Right lobe of liver (tissue), 6 donors: ENCODE results near the gene RDH8. TPM values are rescaled to one million over a fixed set of nuclear protein-coding genes. Genes with fewer than 3 reads are reported as not detected.

Experiments
- ATAC-seq, 4 donors: fragments of 200-7000 bp; cut with Tn5 transposase; one replicate each; pipeline ENCODE4 v1.9.1; 2020; ENCODE audit warnings: mild to moderate bottlenecking in 4 of 4, moderate library complexity in 4 of 4
- DNase-seq, 3 donors: peaks; one replicate each; pipeline ENCODE4 v3.0.0-alpha.2; 2020
- H3K27ac ChIP-seq, 3 donors: fragments of 200-600 bp; one replicate each; pipeline ENCODE4 v1.8.0; 2022
- H3K27me3 ChIP-seq, 2 donors: fragments of 200-600 bp; one replicate each; pipeline ENCODE4 v1.8.0; 2022
- H3K36me3 ChIP-seq, 4 donors: fragments of 200-600 bp; sonication (generic) in 1 of 4; one replicate each; pipeline versions ENCODE4 v1.5.1 to v1.8.0; 2017 to 2022; ENCODE audit warnings: control low read depth in 1 of 4
- H3K4me1 ChIP-seq, 4 donors: fragments of 200-600 bp; sonication (generic) in 1 of 4; one replicate each; pipeline versions ENCODE4 v1.5.1 to v1.8.0; 2017 to 2022; ENCODE audit warnings: control low read depth in 1 of 4
- H3K4me3 ChIP-seq, 3 donors: fragments of 200-600 bp; one replicate each; pipeline ENCODE4 v1.8.0; 2022
- H3K9me3 ChIP-seq, 4 donors: fragments of 200-600 bp; sonication (generic) in 1 of 4; one replicate each; pipeline versions ENCODE4 v1.5.1 to v1.8.0; 2017 to 2022; ENCODE audit warnings: control low read depth in 1 of 4
- CTCF ChIP-seq, 4 donors: fragments of 200-600 bp in 3 of 4; fragments of 450-650 bp in 1 of 4; IDR thresholded peaks; one replicate each; pipeline versions ENCODE4 v1.5.1 to v1.8.0; 2016 to 2022; ENCODE audit warnings: antibody characterized with exemption in 4 of 4, mild to moderate bottlenecking in 2 of 4
- POLR2A ChIP-seq: fragments of 450-650 bp; IDR thresholded peaks from one replicate; pipeline ENCODE4 v1.6.1; 2017; ENCODE audit warnings: antibody characterized with exemption, mild to moderate bottlenecking
- WGBS: methylation state at CpG from one replicate; pipeline ENCODE4 v1.1.6; 2018; ENCODE audit warnings: low coverage, low lambda C conversion rate; ENCODE audit not compliant: insufficient coverage; ENCODE audit errors: missing lambda C conversion rate; 5-methylcytosine and 5-hydroxymethylcytosine counted together
- intact Hi-C, 2 donors: fragments of 100-400 bp; cut with DNase I; formaldehyde crosslinking; loops; one replicate each; pipeline versions ENCODE4 v1.11.2 to v1.14.1; 2022
- total RNA-seq, 6 experiments: library from RNA; depleted of rRNA in 2 of 6; stranded (reverse); fragments of >200 nt in 2 of 6; fragmentation: NEBNext Ultra II Directional in 3 of 6; extraction: Animal tissue kit (Norgen Biotek cat#: 25700) in 3 of 6; gene quantifications; one replicate each; pipeline versions ENCODE4 v1.1.0 to v1.2.4, GENCODE V29; 2016 to 2023
- donor health status: DM: no; HTN: yes; CAD: no.
- donor health status: DM: no; HTN: no; CAD: no.
- donor health status: DM: no; HTN: no; CAD: no.
- donor health status: DM: no; HTN: yes; CAD: no.
- donor health status: DM: no; HTN: yes; CAD: no.

The RDH8 gene
- total RNA-seq, 6 experiments from 2014 or later: not detected

DNA sequence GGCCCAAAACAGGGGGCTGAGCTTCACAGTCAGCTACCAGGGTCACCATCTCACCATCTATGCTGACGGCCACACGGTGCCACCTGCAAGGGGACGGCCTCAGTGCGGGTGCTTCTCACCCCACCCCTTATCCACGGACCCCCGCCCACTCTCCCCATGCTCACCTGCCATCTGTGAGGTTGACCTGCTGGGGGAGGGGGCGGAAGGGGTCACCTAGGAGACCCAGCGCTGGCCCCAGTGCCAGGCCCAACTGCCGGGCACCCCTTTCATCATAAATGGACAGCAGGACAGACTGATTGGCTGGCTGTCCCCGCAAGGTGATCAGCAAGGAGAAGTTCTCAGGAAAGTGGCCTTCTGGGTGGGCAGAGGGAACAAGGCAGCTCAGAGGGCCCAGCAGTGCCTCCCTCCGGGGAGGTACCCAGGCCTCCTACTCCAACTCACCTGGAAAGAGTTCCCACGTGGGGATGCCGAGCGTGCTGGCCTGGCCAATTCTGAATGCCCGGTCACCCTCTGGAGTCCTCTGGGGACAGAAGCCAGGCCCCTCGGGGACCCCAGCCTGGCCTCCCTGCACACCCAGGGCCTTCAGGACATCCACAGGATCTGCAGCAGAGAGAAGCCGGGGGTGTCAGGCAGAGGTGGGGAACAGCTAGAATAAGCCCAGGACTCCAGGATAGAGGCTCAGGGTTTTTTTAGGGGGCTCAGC lies 7.5 kb upstream of the RDH8 start:
- ATAC-seq (no peak), DNase-seq (no peak)
- no peak for TF ChIP-seq POLR2A
- no peak for TF ChIP-seq CTCF (IDR thresholded peaks at IDR 0.05)
- Histone ChIP-seq H3K4me1 (peaks cover 0 to 8% (median 3%) of the 10 kb centered on the region in 4 donors), H3K27me3 (no peaks in the 10 kb centered on the region), H3K4me3 (no peak overlapping the region), H3K36me3 (no peaks in the 10 kb centered on the region), H3K27ac (no peak overlapping the region), H3K9me3 (no peaks in the 10 kb centered on the region)
- intact Hi-C loops: no loop called here
- 61% methylated on average over 4 of the region's 17 CpGs for WGBS

DNA sequence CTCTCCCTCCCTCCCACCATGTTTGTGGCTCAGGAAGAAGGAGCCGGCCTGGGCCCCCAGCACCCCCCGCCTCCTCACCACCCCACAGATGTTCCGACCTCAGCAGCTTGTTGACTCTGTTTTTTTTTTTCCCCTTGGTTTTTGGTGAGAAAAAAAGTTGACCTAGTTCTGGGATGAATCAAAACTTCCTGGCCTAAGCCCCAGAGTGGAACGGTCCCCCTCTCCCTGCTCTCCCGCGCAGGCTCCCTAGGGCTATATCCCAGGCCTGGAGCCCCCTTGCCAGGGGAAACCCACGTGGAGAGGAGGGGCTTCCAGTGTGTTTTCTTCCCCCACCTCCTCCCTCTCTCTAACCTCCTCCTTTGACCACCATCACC lies 7.0 kb upstream of the RDH8 start:
- ATAC-seq: no peak
- Histone ChIP-seq H3K36me3 (no peaks in the 10 kb centered on the region), H3K4me3 (no peak overlapping the region), H3K9me3 (no peaks in the 10 kb centered on the region), H3K27me3 (no peaks in the 10 kb centered on the region), H3K27ac (no peak overlapping the region), H3K4me1 (peaks cover 0 to 7% (median 3%) of the 10 kb centered on the region in 4 donors)
- WGBS: 28% methylated on average over 3 of the region's 7 CpGs
- intact Hi-C loops: no loop called here
- TF ChIP-seq POLR2A (no peak), CTCF (IDR thresholded peaks at IDR 0.05) (no peak)
- DNase-seq: no peak

- no peak overlapping the region for H3K4me3 ChIP-seq
- intact Hi-C loops: no loop called here
- TF ChIP-seq CTCF (IDR thresholded peaks at IDR 0.05) (no peak), POLR2A (no peak)
- no peaks in the 10 kb centered on the region for H3K36me3 ChIP-seq
- peaks cover 0 to 7% (median under 1%) of the 10 kb centered on the region in 4 donors for H3K4me1 ChIP-seq
- no peak for DNase-seq
- no peaks in the 10 kb centered on the region for H3K27me3 ChIP-seq
- H3K27ac ChIP-seq: no peak overlapping the region
- no peaks in the 10 kb centered on the region for H3K9me3 ChIP-seq
- ATAC-seq: no peak
Measured at GRCh38 chr19:10006752-10007323, 6.4 kb upstream of the RDH8 start.

GRCh38 chr19:10007371-10008183 lies 5.7 kb upstream of the RDH8 start:
- no peaks in the 10 kb centered on the region for H3K27me3 ChIP-seq
- ATAC-seq (no peak), DNase-seq (no peak)

More at GRCh38 chr19:10007371-10008183, 5.7 kb upstream of the RDH8 start:
- TF ChIP-seq CTCF (IDR thresholded peaks at IDR 0.05) (no peak), POLR2A (no peak)
- Histone ChIP-seq H3K4me3 (no peak overlapping the region), H3K27ac (no peak overlapping the region), H3K36me3 (no peaks in the 10 kb centered on the region), H3K9me3 (no peaks in the 10 kb centered on the region), H3K4me1 (peaks cover 0 to under 1% (median 0%) of the 10 kb centered on the region in 4 donors)
- WGBS: 46% methylated on average over 9 of the region's 13 CpGs
- intact Hi-C loops: no loop called here
